OCI-LY7 (cell line): ENCODE results near the gene ZHX3.

Experiments used
- EZH2phosphoT487 ChIP-seq: fragments of 200-600 bp; sonication (generic); IDR thresholded peaks from 2 replicates; pipeline ENCODE4 v1.6.1; 2018; ENCODE audit warnings: low read depth, borderline replicate concordance, mild to moderate bottlenecking, mixed run types, antibody characterized with exemption, low read length, moderate library complexity, mixed read lengths
- TF ChIP-seq, protein P1 (sequence below): fragments of 200-600 bp; sonication (generic); conservative IDR thresholded peaks from 2 replicates; pipeline ENCODE4 v1.5.1; 2014; ENCODE audit warnings: mild to moderate bottlenecking, antibody characterized with exemption, low read length, moderate library complexity, mixed read lengths

DNA sequence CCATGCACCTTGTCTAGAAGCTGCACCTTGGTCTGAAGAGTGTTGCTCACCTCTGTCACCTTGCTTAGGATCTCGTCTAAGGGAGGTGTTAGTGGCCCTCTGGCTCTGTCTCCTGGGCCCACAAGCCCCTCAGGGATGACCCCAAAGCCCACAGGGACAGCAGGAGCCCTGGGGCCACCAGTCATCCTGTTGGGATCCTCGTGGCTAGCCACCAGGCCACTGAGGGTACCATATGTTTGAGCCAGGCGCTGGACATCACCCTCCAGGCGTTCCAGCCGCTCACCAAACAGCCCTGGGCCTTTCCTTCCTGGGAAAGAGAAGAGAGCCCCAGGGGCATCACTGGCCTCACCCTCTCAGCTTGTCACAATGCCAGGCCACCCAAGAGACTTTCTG lies 45.2 kb upstream of the ZHX3 start:
- TF ChIP-seq, protein P1, sequence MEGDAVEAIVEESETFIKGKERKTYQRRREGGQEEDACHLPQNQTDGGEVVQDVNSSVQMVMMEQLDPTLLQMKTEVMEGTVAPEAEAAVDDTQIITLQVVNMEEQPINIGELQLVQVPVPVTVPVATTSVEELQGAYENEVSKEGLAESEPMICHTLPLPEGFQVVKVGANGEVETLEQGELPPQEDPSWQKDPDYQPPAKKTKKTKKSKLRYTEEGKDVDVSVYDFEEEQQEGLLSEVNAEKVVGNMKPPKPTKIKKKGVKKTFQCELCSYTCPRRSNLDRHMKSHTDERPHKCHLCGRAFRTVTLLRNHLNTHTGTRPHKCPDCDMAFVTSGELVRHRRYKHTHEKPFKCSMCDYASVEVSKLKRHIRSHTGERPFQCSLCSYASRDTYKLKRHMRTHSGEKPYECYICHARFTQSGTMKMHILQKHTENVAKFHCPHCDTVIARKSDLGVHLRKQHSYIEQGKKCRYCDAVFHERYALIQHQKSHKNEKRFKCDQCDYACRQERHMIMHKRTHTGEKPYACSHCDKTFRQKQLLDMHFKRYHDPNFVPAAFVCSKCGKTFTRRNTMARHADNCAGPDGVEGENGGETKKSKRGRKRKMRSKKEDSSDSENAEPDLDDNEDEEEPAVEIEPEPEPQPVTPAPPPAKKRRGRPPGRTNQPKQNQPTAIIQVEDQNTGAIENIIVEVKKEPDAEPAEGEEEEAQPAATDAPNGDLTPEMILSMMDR, result no peak
- TF ChIP-seq EZH2phosphoT487, result no peak
